Measurements from ENCODE around the gene MAP3K10. TPM values are rescaled to one million over a fixed set of nuclear protein-coding genes. Genes with fewer than 3 reads are reported as not detected.

The MAP3K10 gene
- total RNA-seq, 4 donors from 2014 or later = 12.7 to 24.6 (median 13.9) TPM

- Histone ChIP-seq H3K27ac (no peak overlapping the region), H3K27me3 (no peaks in the 10 kb centered on the region), H3K9me3 (no peaks in the 10 kb centered on the region), H3K4me3 (no peak overlapping the region), H3K4me1 (peaks cover 0 to 37% (median 13%) of the 10 kb centered on the region in 4 donors), H3K36me3 (peaks cover 7 to 74% (median 33%) of the 10 kb centered on the region in 3 donors)
- WGBS, 2 donors = 87 to 89% methylated on average over 18 to 19 of the region's 22 CpGs
- no peak for TF ChIP-seq CTCF (IDR thresholded peaks at IDR 0.05)
- TF ChIP-seq EP300 (IDR thresholded peaks at IDR 0.05) = no peak
- TF ChIP-seq POLR2A (IDR thresholded peaks at IDR 0.05) = no peak
- DNase-seq (ENCODE audit: low spot score in 2 of 2) = no peak
These were observed 43.4 kb downstream of the MAP3K10 start for GRCh38 chr19:40234429-40235237.

- Histone ChIP-seq H3K27me3 (no peaks in the 10 kb centered on the region), H3K36me3 (peaks cover 7 to 82% (median 41%) of the 10 kb centered on the region in 3 donors), H3K4me3 (no peak overlapping the region), H3K27ac (no peak overlapping the region), H3K4me1 (peaks cover 0 to 40% (median 13%) of the 10 kb centered on the region in 4 donors), H3K9me3 (no peaks in the 10 kb centered on the region)
- WGBS, 2 donors = 83 to 85% methylated on average over 17 of the region's 30 CpGs
- DNase-seq (ENCODE audit: low spot score in 2 of 2) = no peak
- TF ChIP-seq POLR2A (IDR thresholded peaks at IDR 0.05) (no peak), CTCF (IDR thresholded peaks at IDR 0.05) (no peak), EP300 (IDR thresholded peaks at IDR 0.05) (no peak)
These were observed 44.2 kb downstream of the MAP3K10 start for GRCh38 chr19:40235238-40236025.

- Histone ChIP-seq H3K4me1 (peaks cover 0 to 39% (median 13%) of the 10 kb centered on the region in 4 donors), H3K27ac (no peak overlapping the region), H3K27me3 (no peaks in the 10 kb centered on the region), H3K4me3 (no peak overlapping the region), H3K9me3 (no peaks in the 10 kb centered on the region), H3K36me3 (peaks cover 7 to 85% (median 44%) of the 10 kb centered on the region in 3 donors)
- TF ChIP-seq POLR2A (IDR thresholded peaks at IDR 0.05) (no peak), CTCF (IDR thresholded peaks at IDR 0.05) (no peak), EP300 (IDR thresholded peaks at IDR 0.05) (no peak)
- DNase-seq (ENCODE audit: low spot score in 2 of 2) = no peak
- 84 to 91% methylated on average over 9 of the region's 9 CpGs for WGBS, 2 donors
These were observed 44.8 kb downstream of the MAP3K10 start for GRCh38 chr19:40236026-40236355.

GRCh38 chr19:40236366-40236765 is 45.1 kb downstream of the MAP3K10 start:
- H3K4me1 ChIP-seq = peaks cover 0 to 39% (median 12%) of the 10 kb centered on the region in 4 donors
- H3K36me3 ChIP-seq = peaks cover 7 to 89% (median 44%) of the 10 kb centered on the region in 3 donors
- H3K27me3 ChIP-seq = no peaks in the 10 kb centered on the region
- TF ChIP-seq POLR2A (IDR thresholded peaks at IDR 0.05) (no peak), CTCF (IDR thresholded peaks at IDR 0.05) (no peak), EP300 (IDR thresholded peaks at IDR 0.05) (no peak)
- no peak overlapping the region for H3K27ac ChIP-seq
- no peaks in the 10 kb centered on the region for H3K9me3 ChIP-seq
- no peak overlapping the region for H3K4me3 ChIP-seq
- DNase-seq (ENCODE audit: low spot score in 2 of 2) = no peak
- WGBS, 2 donors = 89 to 96% methylated on average over 6 of the region's 6 CpGs

GRCh38 chr19:40237791-40238190 is 46.6 kb downstream of the MAP3K10 start:
- Histone ChIP-seq H3K36me3 (peaks cover 7 to 91% (median 44%) of the 10 kb centered on the region in 3 donors), H3K27ac (no peak overlapping the region), H3K4me1 (peaks cover 0 to 39% (median 13%) of the 10 kb centered on the region in 4 donors), H3K9me3 (no peaks in the 10 kb centered on the region), H3K4me3 (no peak overlapping the region), H3K27me3 (no peaks in the 10 kb centered on the region)
- DNase-seq (ENCODE audit: low spot score in 2 of 2) = no peak
- TF ChIP-seq EP300 (IDR thresholded peaks at IDR 0.05) = no peak
- TF ChIP-seq POLR2A (IDR thresholded peaks at IDR 0.05) = no peak
- no peak for TF ChIP-seq CTCF (IDR thresholded peaks at IDR 0.05)
- WGBS, 2 donors = 93 to 94% methylated on average over 13 to 14 of the region's 14 CpGs

All from tibial nerve (tissue), 4 donors.